Measurements from ENCODE around the gene NAXD. TPM values are rescaled to one million over a fixed set of nuclear protein-coding genes. Genes with fewer than 3 reads are reported as not detected.
"Not testable (repeated sequence)": the region's sequence is repeated elsewhere in the genome, so short reads cannot be mapped to it uniquely, and the experiment has no call there.

The NAXD gene
- total RNA-seq = 10 to 100 TPM; 20.4 to 25.8 (median 24.2) TPM

DNA sequence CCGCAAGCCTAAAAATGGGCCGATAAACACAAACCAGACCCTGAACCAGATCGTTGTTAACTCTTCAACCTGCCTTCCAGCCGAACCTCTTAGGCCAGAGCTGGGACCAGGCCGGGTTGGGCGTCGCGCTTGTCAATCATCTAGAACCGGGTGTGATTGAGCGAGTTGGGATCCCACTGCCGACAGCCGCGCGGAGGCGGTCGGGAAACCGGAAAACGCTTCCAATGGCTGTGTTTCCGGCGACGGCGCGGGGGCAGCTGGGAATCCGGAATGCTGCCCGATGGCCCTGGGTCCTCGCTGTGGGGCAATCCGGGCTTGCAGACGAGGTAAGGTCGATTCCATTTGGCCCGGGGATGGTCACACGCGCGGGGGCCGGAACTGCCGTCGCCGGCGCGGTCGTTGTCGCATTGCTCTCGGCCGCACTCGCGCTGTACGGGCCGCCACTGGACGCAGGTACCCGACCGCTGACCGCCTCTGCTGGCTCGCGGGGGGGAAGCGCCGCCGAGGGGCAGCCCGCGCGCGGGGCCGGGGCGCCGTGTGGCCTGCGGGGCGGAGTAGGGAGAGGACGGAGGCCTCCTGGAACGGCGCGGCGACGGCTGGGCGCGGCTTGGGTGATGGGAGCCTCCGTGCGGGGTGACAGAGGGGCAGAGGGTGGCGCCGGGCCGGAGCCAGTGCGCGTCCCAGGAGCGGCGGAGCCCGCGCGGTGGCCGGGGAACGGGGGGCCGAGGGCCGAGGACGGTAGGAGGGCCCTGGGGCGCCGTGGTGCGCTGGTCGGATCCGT, at the start of gene NAXD:
TSS of gene NAXD (plus strand) at position 224 of the 781 bp plus-strand sequence. CDS start at position 281, 57 bp downstream.
- TF ChIP-seq, protein P1, sequence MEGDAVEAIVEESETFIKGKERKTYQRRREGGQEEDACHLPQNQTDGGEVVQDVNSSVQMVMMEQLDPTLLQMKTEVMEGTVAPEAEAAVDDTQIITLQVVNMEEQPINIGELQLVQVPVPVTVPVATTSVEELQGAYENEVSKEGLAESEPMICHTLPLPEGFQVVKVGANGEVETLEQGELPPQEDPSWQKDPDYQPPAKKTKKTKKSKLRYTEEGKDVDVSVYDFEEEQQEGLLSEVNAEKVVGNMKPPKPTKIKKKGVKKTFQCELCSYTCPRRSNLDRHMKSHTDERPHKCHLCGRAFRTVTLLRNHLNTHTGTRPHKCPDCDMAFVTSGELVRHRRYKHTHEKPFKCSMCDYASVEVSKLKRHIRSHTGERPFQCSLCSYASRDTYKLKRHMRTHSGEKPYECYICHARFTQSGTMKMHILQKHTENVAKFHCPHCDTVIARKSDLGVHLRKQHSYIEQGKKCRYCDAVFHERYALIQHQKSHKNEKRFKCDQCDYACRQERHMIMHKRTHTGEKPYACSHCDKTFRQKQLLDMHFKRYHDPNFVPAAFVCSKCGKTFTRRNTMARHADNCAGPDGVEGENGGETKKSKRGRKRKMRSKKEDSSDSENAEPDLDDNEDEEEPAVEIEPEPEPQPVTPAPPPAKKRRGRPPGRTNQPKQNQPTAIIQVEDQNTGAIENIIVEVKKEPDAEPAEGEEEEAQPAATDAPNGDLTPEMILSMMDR (IDR thresholded peaks at IDR 0.05) = no peak
- ATAC-seq (ENCODE audit: low FRiP score) = peak; percentile 86

DNA sequence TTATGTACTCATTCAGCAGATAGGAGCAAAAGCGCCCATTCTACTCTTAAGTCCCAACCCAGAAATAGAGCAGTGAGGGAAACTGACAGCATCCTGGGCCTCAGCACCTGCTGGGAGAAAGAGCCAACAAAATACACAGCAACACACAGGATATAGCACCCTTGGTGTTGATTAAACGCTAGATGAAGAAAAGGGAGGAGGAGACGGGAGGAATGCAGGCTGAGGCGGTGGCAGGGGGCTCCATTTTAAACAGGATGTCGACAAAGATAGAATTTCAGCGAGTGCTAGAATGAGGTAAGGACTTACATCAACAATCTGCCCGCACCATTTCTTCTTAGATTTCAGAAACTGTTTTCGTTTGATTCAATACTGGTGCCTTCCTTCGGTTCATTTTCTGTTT, 49.2 kb upstream of the NAXD start:
- TF ChIP-seq, protein P1 (IDR thresholded peaks at IDR 0.05) = no peak
- DNase-seq (ENCODE audit: low spot score) (no peak), ATAC-seq (ENCODE audit: low FRiP score) (no peak)

More for the DNA sequence above, at the start of gene NAXD:
- peak; percentile 67 for DNase-seq (ENCODE audit: low spot score)

DNA sequence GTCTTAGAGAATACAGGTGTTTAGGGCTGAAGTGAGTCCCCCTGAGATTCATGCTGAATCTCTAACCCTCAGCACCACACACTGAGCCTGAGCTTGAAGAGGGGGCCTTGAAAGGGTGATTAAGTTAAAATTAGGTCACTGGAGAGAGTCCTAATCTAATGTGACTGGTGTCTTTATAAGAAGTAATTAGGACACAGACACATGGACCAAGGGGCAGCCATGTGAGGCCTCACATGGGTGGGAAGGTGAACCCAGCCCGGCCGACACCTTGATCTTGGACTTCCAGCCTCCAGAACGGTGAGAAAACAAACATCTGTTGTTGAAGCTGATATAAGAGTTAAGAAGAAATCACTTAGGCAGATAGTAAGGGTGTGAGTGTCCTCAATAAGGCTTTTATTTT, 46.7 kb upstream of the NAXD start:
- no peak for ATAC-seq (ENCODE audit: low FRiP score)
- TF ChIP-seq, protein P1 (IDR thresholded peaks at IDR 0.05) = no peak
- DNase-seq (ENCODE audit: low spot score) = no peak

DNA sequence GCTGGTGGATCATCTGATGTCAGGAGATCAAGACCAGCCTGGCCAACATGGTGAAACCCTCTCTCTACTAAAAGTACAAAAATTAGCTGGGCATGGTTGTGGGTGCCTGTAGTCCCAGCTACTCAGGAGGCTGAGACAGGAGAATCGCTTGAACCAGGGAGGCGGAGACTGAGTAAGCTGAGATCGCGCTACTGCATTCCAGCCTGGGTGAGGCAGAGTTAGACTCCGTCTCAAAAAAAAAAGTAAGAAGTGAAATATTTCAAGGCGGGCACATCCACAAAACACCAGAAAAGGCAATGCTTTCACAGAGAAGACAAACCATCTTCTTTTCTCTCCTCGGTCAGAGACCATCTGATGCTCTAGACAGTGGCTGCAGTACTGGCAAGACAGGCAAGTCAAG, 45.4 kb upstream of the NAXD start:
- DNase-seq (ENCODE audit: low spot score); ATAC-seq (ENCODE audit: low FRiP score): not testable (repeated sequence)

DNA sequence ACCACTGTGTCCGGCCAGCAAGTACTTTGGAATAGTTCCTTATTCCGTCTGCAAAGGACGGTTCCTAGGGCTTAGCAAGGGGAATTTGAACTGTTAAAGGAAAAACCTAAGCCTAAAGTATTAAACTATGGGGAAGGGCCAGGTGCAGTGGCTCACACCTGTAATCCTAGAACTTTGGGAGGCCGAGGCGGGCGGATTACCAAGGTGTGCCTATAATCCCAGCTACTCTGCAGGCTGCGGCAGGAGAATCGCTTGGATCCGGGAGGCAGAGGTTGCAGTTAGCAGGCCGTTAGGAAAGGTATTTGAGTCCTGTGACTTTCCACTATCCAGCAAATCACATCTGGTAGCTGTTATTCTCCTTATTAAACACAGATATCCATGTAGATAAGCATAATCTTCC, 44.5 kb upstream of the NAXD start:
- TF ChIP-seq, protein P1 (IDR thresholded peaks at IDR 0.05) = no peak
- ATAC-seq (ENCODE audit: low FRiP score) (no peak), DNase-seq (ENCODE audit: low spot score) (no peak)

DNA sequence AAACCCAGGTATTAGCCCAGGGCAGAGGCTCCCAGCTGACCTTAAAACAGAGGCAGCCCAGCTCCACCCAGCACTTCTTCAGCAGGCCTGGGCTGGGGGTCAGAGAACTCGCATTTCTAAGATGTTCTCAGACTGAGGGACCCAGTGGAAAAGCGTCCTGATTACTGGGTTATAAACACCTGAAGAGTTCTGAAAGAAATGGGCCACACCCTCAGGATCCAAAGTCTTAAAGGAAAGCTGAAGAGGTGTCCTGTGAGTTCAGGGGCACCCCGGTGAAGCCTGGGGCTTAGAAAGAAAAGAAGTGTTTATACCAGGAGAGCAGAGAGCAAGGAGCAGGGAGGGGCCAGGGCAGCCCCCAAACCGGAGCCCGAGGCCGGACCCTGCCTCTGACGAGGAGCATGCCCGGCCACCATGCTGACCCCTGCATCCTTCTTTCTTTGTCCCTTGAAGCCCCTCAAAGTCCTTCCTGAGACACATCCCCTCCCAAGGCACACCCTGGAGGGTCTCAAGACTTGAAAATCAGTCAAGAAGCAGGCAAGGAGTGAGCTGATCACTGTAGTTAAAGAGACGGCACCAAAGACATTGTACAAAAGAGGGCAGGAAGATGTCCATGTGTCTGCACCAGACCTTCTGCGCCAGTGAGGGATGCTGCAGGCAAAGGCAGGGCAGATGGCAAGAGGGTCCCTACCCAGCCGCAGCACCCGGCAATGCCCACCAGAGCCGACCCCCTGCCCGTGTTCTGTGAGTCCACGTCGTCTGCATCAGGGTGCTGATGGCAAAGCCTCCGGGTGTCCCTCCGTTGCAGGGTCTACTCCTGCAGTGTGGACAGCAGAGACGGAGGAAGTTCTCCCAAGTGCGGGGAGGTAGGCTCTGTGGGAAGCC, 43.2 kb upstream of the NAXD start:
- TF ChIP-seq, protein P1 (IDR thresholded peaks at IDR 0.05) = no peak
- DNase-seq (ENCODE audit: low spot score) = no peak
- ATAC-seq (ENCODE audit: low FRiP score) = no peak

DNA sequence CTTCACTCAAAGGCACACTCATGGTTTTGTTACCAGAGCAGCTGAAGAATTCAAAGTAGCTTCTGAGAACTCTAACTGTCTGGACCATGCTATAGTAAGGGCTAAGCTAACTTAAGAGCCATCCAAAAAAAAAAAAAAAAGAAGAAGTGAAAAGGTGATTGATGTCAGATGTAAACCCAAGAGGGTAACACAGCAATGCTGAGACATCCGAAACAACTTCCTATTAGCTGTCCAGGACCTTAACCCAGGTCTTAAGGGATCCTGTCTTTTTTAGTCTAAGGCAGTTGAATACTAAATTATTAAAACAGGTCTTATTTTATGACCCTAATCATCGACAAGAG, 42.6 kb upstream of the NAXD start:
- TF ChIP-seq, protein P1 (IDR thresholded peaks at IDR 0.05) = no peak
- DNase-seq (ENCODE audit: low spot score) = no peak
- no peak for ATAC-seq (ENCODE audit: low FRiP score)

Measured in omental fat pad (tissue), 4 donors.